ENCODE measurements around the gene EGFL6.
"Not testable (repeated sequence)": the region's sequence is repeated elsewhere in the genome, so short reads cannot be mapped to it uniquely, and the experiment has no call there.

The EGFL6 gene

GRCh38 chrX:13654116-13654515 lies 84.7 kb downstream of the EGFL6 start:
- no peak for DNase-seq

GRCh38 chrX:13655674-13656073 lies 86.3 kb downstream of the EGFL6 start:
- no peak for DNase-seq

- no peak for DNase-seq
Observed at GRCh38 chrX:13658602-13659001, 89.2 kb downstream of the EGFL6 start.

GRCh38 chrX:13659063-13659462 lies 89.7 kb downstream of the EGFL6 start:
- no peak for DNase-seq

- DNase-seq, result no peak
Observed at GRCh38 chrX:13661735-13662288, 92.4 kb downstream of the EGFL6 start.

- no peak for DNase-seq
Observed at GRCh38 chrX:13662355-13662791, 93.0 kb downstream of the EGFL6 start.

- no peak for DNase-seq
Observed at GRCh38 chrX:13664020-13664419, 94.6 kb downstream of the EGFL6 start.

- no peak for DNase-seq
Observed at GRCh38 chrX:13666836-13667235, 97.4 kb downstream of the EGFL6 start.

- DNase-seq, result no peak
Observed at GRCh38 chrX:13667919-13668318, 98.5 kb downstream of the EGFL6 start.

- peak; percentile 21 for DNase-seq
Observed at GRCh38 chrX:13669246-13669737, 99.9 kb downstream of the EGFL6 start.

- DNase-seq, result not testable (repeated sequence)
Observed at GRCh38 chrX:13669755-13670154, 100.4 kb downstream of the EGFL6 start.

- no peak for DNase-seq
Observed at GRCh38 chrX:13670197-13670596, 100.8 kb downstream of the EGFL6 start.

- DNase-seq, result no peak
Observed at GRCh38 chrX:13673016-13673415, 103.6 kb downstream of the EGFL6 start.

GRCh38 chrX:13676885-13677284 lies 107.5 kb downstream of the EGFL6 start:
- no peak for DNase-seq

GRCh38 chrX:13679700-13680099 lies 110.3 kb downstream of the EGFL6 start:
- DNase-seq, result not testable (repeated sequence)

GRCh38 chrX:13681595-13681994 lies 112.2 kb downstream of the EGFL6 start:
- DNase-seq, result no peak

Measured in DMS79 (cell line).